D721Med (cell line): ENCODE data around the gene RAD1.

Experiments used
- DNase-seq: peaks from one replicate; pipeline ENCODE4 v3.0.0; 2011; ENCODE audit warnings: low spot score; ENCODE audit not compliant: insufficient read length
- FAIRE-seq: peaks from 2 replicates; lab custom pipeline; 2011; peaks lifted over from hg19 to GRCh38; lab: Jason Lieb, UNC
- TF ChIP-seq, protein P1 (sequence below): IDR thresholded peaks from 2 replicates; pipeline ENCODE4 v1.5.1; 2012; ENCODE audit warnings: mild to moderate bottlenecking, control low read depth; ENCODE audit not compliant: insufficient read depth; ENCODE audit errors: missing control alignments

RAD1 gene

DNA sequence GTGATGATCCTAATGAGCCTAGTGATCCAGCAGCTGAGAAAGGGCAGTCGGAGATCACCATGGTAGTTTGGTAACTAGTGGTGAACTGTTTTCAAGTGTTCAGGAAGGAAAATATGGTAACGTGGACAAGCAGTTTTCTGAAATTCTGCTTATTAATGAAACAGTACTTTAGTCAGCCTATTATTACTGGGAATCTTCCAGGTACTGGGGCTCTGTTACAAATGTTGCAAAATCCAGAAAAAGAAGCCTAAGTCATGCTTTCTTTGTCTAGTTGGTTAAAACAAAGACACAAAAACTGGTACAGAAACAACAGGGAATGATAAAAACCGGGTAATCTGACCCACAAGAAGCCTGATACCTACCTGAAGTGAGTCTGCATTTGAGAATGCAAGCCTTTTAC lies 58.1 kb downstream of the RAD1 start:
- TF ChIP-seq, protein P1, sequence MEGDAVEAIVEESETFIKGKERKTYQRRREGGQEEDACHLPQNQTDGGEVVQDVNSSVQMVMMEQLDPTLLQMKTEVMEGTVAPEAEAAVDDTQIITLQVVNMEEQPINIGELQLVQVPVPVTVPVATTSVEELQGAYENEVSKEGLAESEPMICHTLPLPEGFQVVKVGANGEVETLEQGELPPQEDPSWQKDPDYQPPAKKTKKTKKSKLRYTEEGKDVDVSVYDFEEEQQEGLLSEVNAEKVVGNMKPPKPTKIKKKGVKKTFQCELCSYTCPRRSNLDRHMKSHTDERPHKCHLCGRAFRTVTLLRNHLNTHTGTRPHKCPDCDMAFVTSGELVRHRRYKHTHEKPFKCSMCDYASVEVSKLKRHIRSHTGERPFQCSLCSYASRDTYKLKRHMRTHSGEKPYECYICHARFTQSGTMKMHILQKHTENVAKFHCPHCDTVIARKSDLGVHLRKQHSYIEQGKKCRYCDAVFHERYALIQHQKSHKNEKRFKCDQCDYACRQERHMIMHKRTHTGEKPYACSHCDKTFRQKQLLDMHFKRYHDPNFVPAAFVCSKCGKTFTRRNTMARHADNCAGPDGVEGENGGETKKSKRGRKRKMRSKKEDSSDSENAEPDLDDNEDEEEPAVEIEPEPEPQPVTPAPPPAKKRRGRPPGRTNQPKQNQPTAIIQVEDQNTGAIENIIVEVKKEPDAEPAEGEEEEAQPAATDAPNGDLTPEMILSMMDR = no peak
- FAIRE-seq (no peak), DNase-seq (no peak)
